Measurements from ENCODE around the gene SLC38A6.

DNA sequence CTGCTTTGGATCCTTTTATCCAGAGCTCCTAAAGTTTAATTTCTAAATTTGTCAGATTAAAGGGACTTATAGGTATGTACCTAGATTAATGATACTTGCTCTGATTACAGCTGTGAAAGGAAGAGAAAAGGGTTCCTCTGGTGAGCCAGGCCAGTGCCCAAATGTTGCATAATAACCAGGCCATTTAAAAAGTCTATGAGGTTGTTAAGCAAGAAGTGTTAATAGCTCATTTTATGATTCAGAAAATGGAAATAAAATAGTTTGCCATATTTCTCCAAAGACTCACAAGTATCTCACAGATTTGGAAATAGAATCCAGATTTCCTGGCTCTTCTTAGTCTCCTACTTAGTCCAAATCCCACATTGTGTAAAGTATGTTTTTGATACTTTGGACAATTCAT, 67.6 kb downstream of the SLC38A6 start:
- TF ChIP-seq, protein P1, sequence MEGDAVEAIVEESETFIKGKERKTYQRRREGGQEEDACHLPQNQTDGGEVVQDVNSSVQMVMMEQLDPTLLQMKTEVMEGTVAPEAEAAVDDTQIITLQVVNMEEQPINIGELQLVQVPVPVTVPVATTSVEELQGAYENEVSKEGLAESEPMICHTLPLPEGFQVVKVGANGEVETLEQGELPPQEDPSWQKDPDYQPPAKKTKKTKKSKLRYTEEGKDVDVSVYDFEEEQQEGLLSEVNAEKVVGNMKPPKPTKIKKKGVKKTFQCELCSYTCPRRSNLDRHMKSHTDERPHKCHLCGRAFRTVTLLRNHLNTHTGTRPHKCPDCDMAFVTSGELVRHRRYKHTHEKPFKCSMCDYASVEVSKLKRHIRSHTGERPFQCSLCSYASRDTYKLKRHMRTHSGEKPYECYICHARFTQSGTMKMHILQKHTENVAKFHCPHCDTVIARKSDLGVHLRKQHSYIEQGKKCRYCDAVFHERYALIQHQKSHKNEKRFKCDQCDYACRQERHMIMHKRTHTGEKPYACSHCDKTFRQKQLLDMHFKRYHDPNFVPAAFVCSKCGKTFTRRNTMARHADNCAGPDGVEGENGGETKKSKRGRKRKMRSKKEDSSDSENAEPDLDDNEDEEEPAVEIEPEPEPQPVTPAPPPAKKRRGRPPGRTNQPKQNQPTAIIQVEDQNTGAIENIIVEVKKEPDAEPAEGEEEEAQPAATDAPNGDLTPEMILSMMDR (IDR thresholded peaks at IDR 0.05) = no peak
- no peak for TF ChIP-seq POLR2A (IDR thresholded peaks at IDR 0.05)

Measured in body of pancreas (tissue), 4 donors.